Fibroblast of skin of abdomen (primary cell): ENCODE data around the gene UROC1.
A peak's percentile ranks its signal among the peaks of the same experiment; 100 is the strongest.

Source experiments
- DNase-seq: peaks from one replicate; pipeline ENCODE4 v3.0.0-alpha.2; 2013

UROC1 gene

DNA sequence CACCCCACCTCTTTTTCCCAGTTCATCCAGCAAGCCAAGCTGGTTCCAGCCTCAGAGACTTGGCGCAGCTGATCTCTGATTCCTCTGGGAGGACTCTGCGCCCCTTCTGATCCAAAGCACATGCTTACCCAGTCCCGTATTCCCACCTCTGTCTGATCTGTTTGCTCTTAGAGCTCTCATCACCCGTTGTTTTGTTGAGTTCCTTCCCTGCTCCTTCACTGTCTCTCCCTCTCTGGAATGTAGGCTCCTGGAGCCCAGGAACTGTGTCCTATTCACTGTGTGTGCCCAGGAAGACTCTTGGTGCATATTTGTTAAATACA lies 40.6 kb downstream of the UROC1 start:
- no peak for DNase-seq

DNA sequence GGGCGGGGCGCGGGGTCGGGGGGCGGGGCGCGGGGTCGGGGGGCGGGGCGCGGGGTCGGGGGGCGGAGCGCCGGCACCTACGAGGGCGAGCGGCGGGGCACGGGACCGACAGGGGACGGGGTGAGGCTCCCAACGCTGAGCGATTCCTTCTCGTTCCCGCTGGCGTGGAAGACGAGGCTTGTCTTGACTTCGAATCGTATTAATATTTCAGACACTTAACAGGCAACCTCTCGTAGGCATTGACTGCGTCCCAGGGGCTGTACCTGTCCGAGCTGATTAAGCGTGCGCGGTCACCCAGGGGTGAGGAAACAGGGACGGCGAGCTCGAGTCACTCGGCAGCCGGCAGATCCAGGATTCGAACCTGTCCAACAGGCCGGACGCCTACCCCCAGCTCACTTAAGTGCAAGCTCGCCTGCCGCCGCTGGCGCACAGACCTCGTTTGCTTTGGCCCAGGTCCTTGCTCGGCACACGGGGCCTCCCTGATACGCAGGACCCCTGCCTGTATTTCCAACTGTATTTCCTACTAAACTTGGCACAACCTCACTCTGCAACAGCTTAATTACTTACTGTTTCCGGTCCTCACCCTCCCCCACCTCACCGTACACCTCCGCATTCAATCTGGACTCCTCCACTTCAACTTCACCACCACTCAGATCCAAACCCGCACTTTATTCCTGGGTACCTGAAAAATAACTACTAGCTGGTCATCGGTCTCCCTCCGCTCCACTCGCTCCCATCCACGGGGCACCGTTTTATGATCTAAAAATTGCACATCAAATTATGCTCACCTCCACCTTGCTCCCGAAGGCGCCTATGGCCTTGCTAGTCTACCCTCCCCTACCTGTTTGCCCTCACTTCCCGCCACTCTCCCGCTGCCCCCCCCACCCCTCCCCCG lies 41.2 kb downstream of the UROC1 start:
- DNase-seq, result no peak

DNA sequence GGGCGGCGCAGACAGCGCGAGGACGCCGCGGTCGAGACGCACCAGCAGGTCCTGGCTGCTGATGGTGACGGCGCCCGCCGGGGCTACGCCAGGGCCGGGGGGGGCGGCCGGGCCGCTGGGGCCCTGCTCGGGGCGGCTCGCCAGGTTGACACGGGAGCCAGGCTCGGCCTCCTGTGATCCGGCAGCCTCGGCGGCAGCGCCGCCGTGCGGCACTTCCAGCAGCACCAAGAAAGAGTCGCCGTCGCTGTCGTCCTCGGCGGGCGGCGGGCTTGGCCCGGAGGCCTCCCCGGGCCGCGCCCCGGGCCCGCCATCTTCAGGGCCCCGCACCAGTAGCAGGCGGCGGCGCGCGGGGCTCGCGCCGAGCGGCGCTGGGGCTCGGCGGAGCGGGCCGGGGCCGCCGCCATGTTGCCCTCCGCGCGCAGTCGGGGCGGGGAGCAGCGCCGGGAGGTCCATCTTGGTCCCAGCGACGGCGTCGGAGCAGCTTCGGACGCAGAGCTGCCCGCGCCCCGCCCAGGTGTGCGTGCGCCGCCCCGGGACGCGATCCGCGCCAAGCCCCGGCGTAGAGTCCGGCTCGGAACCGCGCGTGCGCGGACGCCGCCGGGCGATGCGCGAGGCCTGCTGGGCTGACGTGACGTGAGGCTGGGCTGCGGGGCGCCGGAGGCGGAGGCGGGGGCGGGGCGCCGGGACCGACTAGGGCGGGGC lies 42.0 kb downstream of the UROC1 start, which contains the start of gene ZXDC:
ZXDC (minus strand) TSS at position 479 of the 702 bp plus-strand sequence; CDS start at position 453, 26 bp downstream.
- DNase-seq, result peak; percentile 95

DNA sequence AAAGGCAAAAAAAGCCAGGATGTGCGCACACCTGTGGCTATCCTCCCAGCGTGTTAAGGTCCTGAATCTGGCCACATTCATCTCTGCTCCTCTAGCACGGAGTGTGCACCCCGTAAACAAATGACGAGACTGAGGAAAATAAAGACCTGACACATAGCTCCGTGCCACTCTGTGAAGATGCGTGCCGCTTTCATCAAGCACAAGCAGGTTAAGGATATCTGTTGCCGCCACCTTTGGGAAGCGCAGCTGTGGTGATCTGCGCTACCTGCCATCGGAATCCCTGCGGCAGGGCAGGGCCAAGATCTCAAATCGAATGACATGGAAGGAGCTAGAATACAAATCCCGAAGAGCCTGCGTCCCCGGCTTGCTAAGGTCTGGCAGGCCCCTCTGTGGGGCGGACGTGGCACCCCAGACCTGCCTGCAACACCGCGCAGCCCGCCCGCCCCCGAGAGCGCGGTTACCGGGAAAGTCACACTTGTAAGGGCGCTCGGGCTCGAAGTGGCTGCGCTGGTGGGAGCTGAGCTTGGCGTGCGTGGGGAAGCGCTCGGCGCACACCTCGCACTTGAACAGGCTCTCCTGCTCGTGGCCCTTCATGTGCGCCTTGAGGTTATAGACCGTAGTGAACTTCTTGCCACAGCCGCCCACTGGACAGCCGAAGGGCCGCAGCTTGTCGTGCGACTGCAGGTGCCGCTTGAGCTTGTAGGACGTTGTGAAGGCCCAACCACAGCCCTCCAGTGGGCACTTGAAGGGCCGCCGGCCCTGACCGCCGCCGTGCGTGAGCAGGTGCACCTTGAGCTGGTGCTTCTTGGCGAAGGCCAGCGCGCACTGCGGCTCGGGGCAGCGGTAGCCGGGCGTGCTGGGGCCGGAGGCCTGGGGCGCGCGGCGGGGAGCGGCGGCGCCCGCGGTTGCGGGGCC lies 42.8 kb downstream of the UROC1 start:
- peak; percentile 3 for DNase-seq

DNA sequence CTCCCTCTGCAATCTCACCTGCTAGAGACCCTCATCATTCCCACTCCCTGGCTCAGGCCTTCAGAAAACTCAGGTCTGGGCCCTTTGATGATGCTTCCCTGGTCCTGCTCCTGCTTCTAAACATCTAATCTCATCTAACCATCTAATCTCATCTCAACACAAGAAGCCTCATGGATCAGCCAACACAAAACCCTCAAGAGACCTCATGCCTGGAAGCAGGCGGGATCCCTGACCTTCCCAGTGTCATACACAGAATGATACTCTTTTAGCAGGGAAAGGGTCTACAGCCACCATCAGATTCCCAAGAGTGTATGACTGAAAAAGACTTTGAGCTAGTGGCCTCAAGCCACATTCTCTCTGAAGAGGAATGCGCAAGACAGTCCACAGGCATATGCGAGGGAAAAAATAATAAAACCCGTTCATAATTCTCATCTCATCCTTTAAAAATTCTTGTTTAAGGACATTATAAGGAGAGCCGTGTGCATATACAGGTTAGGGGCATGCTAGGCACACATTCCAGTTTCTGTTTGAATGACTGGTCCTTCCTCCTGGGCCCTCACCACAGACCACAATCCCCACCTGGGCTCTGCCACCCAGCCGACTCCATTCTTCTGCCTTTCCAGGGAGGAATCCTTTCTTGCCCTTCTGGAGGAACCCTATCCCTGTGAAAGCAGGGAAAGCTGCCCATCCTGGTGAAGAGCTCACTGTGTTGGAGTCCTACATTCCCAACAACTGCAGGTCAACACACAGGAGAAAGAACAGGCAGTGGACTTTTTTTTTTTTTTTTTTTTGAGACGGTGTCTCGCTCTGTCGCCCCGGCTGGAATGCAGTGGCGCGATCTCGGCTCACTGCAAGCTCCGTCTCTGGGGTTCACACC lies 44.0 kb downstream of the UROC1 start:
- no peak for DNase-seq

DNA sequence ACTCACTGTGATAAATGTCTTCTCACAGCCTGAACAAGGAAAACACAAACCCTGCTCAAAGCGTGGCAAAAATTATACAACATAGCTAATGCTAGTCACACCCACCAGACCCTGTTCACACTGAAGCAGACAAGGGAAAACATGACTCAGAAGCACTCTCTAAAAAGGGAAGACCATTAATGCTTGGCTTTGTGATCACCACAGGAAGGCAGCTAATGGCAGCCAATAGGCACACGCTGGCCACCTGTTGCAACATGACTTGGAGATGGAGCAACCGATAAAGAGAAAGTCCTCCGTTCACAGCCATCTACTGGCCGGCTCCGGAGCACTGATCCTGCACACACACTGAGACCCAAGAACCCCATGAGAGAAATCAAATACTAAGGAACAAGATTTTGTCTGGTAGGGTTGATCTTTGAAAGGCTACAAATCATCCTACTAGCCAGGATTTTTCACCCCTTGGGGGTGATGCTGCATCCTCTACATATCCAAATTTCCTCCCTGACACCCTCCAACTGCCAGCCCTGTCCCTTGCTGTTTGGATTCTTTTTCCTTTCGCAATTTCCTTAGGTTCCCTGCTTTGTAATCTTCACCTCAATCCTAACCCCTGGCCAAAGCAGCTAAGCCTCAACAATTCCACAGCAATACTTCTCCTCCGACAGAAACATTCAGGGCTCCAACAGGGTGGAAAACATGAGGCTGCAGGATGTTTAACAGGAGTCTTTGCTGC lies 45.1 kb downstream of the UROC1 start:
- DNase-seq, result peak; percentile 74

DNA sequence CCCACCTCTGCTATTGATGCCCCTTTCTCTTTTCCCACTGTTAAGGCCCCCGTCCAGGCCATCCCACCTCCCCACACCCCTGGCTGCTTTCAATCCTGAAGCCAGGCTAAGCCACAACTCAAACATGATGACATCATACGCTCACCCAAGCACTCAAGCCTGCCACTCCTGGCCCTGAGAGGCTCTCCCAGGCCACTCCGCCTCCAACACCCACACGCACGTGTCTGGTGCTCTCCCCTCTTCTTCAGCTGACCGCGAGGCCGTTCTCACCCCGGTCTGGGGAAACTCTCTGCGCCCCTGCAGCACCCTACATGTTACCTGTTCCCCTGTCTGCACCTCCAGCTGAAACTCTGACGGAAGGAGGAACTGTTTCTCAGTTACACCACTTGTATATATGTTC lies 48.1 kb downstream of the UROC1 start:
- DNase-seq, result no peak

DNA sequence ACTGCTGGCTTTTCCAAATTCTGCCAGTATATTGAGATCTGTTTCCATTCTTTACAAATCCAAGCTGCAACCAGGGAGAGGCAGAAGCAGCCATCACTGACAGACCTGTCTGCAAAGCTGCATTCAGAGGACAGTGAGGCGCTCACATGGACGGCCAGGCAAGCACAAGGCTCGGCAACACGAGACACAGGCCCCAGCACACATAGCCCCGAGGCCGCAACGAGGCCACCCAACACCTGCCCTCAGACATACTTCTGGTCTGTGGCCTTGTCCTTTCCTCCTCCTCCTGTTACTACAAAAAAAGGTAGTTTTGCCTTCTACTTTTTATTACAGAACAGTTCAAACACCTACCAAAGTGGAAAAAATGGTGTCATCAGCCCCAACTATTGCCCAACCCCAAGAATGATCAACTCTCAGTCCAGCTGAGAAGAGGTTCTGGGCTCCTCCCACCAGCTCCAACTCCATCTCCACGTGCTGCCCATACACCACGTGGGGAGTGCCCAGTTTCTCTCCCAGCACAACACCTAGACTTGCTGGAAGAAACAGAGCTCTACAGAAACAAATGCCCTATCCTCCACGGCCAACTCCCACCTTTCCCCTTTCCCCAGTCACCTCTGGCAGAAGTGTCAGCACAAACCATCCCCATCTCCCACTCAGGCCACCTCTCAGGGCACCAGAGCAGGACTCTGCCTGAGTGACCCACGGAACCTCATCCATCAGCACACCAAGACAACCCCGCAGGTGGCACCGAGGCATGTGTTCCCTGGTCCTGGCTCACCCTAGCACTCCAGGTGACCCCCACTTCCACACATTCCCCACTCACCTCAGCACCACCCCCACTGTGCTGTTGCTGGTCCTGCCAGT lies 49.3 kb downstream of the UROC1 start:
- DNase-seq, result no peak

DNA sequence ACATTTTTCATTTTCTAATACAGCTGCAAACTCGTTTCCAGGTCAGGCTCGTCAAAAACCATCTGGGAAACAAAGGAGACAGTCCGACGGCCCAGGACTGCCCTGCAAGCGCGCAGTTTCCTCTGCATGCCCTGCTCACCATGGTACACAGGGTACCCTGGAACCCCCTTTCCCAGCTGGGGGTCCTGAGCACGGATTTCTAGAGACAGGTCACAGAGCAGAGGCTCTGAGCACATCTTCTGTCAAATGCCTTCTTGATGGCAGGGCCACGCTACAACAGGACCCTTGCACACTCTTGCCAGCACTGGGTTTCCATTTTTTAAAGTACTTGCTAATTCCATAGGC lies 50.0 kb downstream of the UROC1 start:
- no peak for DNase-seq

DNA sequence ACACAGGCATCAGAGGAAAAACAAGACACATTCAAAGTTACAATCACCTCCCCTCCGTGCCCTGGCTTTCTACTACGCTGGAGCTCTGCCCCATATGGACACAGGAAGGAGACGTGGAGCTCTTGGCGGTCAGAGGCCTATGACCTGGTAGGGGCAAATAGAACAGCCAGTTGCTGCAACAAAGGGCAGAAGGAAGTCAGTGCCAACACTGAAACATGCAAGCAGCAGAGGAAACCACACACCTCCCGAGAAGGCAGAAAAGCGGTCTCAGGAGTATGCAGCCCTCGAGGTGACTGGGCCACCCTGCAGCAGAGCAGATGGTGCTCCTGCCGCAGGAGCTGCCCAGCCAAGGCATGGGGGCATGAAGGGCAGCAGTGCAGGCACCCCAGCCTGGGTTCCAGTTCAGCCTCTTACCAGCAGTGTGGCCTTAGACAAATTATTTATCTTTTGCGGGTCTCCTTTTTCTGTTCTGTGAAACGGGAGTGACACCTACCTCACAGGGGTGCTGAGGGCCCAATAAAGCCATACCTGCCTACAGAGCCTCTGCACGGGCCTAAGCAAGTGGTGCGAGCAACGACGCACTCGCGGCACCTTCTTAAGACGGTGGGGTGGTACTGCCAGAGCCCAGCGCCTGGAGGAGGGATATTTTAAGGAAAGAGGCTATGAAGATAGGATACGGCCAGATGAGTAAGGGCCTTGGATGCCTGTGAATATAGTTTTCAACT lies 50.5 kb downstream of the UROC1 start:
- no peak for DNase-seq

DNA sequence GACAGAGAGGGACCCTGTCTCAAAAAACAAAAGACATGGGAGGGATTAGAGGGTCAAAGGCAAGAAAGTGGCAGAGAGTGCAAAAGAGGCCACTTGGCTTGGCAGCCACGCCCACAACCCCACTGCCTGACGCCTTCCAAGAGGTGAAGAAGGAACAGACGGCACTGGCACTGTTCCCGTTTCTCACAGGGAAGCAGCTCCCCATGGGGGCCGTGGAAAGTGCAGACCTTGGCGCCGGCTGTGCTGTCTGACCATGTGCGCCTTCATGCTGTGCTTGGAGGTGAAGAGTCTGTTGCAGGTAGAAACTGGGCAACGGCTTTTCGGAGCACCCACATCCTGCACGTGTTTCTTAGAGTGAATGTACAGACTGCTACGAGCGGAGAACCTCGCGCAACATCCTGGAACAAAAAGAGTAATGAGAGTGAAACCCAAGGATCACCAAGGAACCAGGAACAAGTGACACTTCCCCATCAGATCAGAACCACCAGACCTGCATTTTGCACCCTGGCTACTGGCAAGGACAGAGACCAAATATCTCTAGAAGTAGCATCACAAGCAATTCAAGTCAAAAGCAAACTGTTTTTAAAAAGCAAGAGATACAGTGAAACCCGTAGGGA lies 51.5 kb downstream of the UROC1 start:
- DNase-seq, result no peak

DNA sequence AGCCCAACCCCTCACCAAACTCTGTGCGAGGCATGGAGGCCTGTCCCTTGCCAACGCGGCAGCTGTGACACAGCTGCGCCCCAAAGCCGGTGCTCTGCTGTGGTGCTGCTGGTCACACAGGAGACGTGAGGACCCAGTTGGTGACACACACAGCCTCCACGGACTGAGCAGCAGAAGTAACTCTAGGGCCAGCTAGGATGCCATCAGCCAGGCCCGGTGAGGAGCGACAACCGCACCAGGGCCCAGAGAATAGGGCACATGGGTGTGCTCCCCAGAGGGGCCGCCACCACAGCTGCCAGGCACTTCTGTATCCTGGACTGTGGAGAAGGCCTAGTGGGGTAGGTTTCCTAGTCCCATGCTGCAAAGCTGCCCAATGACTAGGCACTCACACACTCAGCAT lies 52.6 kb downstream of the UROC1 start:
- DNase-seq, result no peak

DNA sequence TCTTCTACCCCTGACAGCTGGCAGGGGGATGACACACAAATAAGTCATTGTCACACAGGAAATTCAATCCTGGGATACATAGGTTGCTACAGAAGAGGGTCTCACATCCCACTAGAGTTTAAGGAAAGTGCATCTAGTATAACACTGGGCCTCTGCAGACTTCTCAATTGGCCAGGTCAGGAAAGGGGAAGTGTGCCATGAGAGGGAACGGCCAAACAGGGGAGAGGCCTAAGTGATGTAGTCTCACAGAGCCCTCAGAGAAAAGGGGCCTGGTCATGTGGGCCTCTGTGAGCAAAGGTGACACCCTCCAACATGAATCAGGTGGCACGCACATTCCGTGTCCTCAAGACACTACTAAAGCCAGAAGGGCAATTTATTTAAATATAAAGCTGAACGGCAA lies 53.1 kb downstream of the UROC1 start:
- DNase-seq, result no peak

DNA sequence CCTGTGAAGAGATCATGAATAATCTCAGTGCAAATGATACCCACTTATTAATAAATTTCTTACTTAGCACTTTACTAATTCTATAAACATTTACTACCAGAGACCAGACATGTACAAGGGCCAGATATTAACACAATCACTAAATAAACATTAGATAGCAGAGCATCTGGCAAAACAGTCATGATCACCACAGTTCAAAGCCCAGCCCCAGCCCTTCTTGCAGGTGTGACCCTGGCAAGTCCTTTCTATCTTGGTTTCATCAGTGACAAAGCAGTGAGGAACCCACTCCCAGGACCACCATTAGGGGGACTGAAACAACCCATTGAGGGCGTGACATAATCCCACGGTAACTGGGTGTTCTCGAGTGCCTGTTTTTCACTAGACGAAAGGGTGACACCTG lies 53.5 kb downstream of the UROC1 start:
- DNase-seq, result no peak

DNA sequence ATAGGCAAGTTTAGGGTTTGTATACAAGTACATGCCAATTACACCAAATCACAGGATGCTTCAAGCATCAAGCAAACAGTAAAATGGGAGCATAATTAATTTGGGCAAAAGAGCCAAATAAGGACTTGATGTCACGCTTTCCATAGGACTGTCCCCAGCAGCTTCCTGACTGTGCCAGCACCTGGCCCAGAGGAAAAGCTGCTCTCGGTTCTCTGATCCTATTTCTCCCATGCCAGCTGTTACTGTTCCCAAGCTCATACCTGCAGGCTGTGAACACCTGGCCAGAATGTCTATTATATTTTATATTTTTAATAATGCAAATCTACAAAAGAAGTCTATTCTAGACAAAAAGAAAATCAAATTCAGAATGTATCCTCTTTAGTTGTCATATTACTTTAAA lies 54.1 kb downstream of the UROC1 start:
- no peak for DNase-seq

DNA sequence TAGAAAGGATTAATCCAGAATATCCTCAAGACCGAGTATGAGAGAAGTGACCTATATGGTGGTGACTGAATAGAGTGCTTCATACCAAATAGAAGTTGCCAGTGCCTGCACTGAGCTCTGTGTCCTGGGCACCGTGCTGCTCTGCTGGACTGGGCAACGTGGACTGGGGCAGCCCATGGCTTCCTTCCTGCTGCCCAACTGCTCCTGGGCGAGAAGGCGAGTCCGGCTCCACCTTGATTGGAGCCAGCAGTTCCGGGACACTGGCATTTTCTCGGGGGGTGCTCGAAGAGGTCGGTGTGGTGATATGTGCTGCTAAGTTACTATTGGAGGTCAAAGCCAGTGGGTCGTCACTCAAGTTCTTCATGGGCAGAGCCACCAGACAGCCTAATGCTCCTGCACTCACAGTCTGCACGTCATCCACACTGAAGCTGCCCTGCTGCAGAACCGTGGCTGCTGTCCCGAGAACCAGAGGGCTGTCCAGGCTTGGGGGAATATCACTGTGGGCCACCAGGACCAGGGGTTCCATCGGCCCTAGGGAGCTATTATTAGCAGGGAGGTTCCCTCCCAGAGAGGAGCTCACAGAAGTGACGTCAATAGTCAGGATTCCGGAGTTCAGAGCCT lies 56.0 kb downstream of the UROC1 start:
- DNase-seq, result no peak

DNA sequence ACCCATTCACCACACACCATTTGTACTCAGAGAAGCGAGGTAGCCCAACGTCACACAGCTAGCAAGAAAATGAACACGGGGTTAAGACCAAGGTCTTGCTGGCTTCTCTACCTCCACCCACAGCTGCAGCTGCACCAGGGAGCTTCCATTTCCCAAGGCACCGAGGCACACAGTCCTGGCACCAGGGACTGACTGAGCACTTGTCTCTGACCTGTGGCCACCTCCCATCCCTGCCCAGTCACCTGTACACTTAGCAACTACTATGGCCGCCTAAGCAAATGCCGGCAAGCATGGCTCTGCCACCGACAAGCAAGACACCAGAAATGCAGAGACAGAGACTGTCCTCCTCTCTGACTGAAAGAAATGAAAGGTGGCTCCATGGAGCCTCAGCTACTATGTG lies 57.2 kb downstream of the UROC1 start:
- no peak for DNase-seq

DNA sequence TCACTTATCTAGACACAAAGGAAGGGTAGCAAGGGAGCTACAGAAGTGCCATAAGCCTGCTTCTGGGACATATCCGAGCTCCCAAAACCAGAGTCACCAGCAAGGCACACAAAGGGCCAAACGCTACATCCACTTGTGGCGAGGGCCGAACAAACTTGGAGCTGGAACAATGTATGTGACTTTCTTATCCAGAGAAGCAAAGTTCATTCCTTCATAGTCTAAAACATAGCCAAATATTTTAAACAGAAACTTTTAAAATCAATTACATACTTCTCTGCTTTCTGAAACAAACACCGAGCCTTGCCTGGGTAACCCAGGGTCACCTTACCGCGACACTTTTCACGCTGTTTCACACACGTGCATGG lies 57.8 kb downstream of the UROC1 start:
- no peak for DNase-seq
